LNCaP clone FGC (cell line): ENCODE data around the gene CELF5.

Source experiments
- DNase-seq: peaks from one replicate; pipeline ENCODE4 v3.0.0-alpha.2; 2011; ENCODE audit warnings: low read depth
- H3K4me3 ChIP-seq: 2 replicates; pipeline ENCODE4 v1.5.1; 2011; ENCODE audit warnings: mild to moderate bottlenecking, low read depth, low read length, control low read depth
- TF ChIP-seq, protein P1 (sequence below): IDR thresholded peaks from 2 replicates; pipeline ENCODE4 v1.5.1; 2012; ENCODE audit warnings: mild to moderate bottlenecking; ENCODE audit not compliant: control insufficient read depth, insufficient read depth; ENCODE audit errors: extremely low read depth

The CELF5 gene

DNA sequence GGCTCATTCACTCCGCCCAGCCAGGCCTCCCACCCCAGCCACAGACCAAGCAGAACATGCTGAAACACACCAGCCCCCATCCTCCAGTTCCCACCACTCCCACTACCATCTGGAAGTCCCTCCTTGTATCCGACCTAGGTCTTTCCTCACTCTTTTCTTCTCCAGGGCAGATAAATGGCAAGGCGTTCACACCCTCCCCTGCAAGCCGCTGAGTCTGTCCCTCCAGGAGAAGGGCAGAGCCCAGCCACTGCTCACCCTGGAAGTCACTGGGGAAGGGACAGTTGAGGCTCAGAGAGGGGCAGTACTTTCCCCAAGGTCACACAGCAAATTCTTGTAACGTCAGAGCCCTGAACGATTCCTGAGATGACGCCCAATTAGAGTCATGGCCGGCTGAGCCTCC lies 96.4 kb downstream of the CELF5 start:
- DNase-seq: no peak
- H3K4me3 ChIP-seq: no peak overlapping the region
- TF ChIP-seq, protein P1, sequence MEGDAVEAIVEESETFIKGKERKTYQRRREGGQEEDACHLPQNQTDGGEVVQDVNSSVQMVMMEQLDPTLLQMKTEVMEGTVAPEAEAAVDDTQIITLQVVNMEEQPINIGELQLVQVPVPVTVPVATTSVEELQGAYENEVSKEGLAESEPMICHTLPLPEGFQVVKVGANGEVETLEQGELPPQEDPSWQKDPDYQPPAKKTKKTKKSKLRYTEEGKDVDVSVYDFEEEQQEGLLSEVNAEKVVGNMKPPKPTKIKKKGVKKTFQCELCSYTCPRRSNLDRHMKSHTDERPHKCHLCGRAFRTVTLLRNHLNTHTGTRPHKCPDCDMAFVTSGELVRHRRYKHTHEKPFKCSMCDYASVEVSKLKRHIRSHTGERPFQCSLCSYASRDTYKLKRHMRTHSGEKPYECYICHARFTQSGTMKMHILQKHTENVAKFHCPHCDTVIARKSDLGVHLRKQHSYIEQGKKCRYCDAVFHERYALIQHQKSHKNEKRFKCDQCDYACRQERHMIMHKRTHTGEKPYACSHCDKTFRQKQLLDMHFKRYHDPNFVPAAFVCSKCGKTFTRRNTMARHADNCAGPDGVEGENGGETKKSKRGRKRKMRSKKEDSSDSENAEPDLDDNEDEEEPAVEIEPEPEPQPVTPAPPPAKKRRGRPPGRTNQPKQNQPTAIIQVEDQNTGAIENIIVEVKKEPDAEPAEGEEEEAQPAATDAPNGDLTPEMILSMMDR: no peak

DNA sequence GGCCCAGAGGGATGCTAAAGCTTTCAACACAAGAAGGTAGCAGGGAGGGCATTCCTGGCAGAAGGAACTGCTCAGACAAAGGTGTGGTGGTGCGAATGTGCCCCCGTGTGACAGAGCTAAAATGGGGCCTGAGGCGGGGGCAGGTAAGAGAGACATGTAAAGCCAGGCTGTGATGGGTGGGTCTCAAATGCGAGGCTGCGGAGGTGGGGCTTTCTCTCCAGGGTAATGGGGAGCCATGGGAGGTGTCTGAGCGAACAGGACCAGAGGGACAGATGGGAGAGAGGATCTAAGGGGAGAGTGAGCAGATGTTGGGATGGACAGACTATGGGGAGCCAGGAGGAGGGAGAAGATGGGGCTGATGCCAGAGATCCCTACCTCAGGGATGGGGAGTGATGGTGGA lies 97.2 kb downstream of the CELF5 start:
- TF ChIP-seq, protein P1: no peak
- DNase-seq: no peak
- H3K4me3 ChIP-seq: no peak overlapping the region

DNA sequence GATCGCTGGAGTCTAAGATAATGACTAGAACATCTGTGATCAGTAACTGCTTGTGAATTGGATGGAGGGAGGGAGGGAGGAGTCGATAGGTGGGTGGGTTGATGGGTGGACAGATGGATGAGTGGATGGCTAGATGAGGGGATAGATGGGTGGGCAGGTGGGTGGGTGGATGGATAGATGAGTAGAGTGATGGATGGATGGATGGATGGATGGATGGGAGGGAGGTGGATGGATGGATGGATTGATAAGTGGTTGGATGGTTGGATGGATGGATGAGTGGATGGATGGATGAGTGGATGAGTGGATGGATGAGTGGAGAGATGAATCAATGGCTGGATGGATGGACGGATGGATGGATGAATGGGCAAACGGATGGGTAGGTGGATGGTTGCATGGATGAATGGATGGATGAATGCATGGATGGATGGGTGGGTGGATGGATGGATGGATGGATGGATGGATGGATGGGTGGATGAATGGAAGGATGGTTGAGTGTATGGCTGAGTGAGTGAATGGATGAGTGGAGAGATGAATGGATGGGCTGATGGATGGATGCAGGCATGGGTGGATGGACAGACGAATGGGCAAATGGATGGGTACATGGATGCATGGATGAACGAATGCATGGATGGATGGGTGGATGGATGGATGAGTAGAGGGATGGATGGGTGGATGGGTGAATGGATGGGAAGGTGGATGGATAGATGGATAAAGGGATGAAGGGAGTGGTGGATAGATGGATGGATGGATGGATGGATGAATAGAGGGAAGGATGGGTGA lies 97.9 kb downstream of the CELF5 start:
- DNase-seq: no peak
- no peak overlapping the region for H3K4me3 ChIP-seq
- TF ChIP-seq, protein P1: no peak

DNA sequence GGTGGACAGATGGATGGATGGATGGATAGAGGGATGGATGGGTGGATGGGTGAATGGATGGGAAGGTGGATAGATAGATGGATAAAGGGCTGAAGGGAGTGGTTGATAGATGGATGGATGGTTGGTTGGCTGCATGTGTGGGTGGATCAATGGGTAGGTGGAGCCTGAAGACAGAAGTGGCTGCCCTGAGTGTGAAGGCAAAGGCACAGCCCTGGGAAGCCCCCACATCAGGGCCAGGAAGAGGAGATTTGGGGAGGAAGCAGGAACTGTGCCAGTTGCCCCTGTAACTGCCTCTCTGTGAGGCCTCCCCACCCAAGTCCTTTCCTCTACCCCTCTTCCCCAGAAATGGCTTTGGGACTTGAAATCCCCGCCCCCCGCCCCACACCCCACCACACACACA lies 98.6 kb downstream of the CELF5 start:
- no peak overlapping the region for H3K4me3 ChIP-seq
- no peak for DNase-seq
- TF ChIP-seq, protein P1: no peak

DNA sequence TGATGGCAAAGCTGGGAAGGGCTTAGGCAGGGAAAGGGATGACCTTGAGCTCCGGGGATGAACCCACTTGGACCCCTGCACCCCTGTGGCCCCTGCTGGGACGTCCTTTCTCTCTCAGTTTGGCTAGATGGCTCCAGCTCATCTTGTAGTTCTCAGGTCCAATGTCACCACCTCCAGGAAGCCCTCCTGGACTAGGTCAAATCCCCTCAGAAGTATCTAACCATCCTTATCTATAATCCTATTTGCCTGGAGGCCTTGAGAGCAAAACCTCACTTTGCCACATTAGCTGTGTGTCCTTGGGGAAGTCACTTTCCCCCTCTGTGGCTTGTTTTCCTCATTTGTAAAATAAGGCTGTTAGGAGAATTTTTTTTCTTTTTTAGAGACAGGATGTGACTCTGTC lies 99.2 kb downstream of the CELF5 start:
- TF ChIP-seq, protein P1: no peak
- DNase-seq: no peak
- no peak overlapping the region for H3K4me3 ChIP-seq

DNA sequence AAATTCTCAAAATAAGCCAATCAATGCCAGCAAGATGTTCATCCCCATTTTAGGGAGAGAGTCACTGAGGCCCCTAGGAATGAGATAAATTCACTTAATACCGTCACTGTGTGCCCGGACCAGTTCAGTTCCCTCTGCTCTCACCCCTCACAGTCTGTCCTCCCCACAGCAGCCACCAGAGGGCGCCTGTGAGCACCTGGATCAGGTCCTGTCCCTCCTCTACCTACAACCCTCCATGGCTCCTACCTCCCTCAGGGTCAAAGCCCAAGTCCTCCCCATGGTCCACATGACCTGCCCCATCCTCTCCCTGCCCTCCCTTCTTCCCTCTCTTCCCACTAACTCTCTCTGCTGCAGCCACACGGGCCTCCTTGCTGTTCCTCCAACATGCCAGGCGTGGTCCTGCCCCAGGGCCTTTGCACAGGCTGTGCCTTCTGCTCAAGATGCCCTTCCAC lies 100.0 kb downstream of the CELF5 start:
- no peak for DNase-seq
- TF ChIP-seq, protein P1: peak; percentile 55
- H3K4me3 ChIP-seq: no peak overlapping the region

DNA sequence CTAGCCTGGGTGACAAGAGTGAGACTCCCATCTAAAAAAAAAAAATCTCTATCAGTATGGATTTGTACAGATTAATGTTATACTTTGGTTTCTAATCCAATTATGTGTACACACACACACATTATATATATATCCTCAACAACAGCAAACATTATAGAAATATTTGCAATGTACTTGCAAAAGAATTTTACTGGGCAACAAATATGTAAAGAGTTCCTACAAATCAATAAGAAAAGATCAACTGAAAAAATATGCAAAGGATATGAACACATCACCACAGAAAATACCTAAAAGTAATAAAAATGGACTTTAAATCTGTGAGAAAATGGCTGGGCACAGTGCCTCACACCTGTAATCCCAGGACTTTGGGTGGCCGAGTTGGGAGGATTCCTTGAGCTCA lies 101.0 kb downstream of the CELF5 start:
- TF ChIP-seq, protein P1: no peak
- no peak for DNase-seq
- H3K4me3 ChIP-seq: no peak overlapping the region
